ENCODE data around the gene UBE2U. TPM values are rescaled to one million over a fixed set of nuclear protein-coding genes. Genes with fewer than 3 reads are reported as not detected.

Gene UBE2U
- total and polyA plus RNA-seq, 2 of the 4 experiments (the other 2 are of a cell fraction), result not detected

DNA sequence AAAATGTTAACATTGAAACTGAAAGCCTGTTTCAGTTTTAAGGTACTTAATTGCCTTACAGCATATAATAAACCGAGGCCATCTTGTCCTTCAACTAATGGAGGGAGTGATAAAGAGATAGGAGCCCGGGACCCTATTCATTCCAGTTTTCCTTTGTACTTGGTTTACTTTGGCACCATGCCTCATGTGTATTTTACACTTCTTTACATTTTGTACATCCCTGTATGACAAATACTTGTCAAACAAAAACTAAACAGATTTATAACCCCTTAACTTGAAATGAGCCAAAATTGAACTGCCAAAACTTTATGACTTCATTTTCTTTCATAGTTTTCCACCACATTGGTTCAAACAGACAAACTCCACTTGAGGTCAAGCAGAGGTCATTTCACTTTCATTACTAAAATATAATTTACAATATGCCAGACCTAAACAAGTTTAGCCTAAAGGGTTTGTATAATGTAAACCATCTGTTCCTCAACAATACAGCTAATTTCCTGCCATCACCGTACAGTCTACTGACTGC, 30.9 kb upstream of the UBE2U start:
- no peak overlapping the region for H4K5ac ChIP-seq (ENCODE audit: low read depth, low read length)
- H2BK15ac ChIP-seq (ENCODE audit: low read depth, low read length), result peak overlapping the region; percentile 25; the same call in 1 of the 3 replicates
- POLR2A ChIA-PET (ENCODE audit: unreplicated experiment), result no interaction called here
- intact Hi-C loops (cut with micrococcal nuclease) (no loop called here), dilution Hi-C loops (cut with HindIII; ENCODE audit: low sequenced_read_pairs, unreplicated experiment) (no loop called here), in situ Hi-C loops (cut with MboI; ENCODE audit: low sequenced_read_pairs) (no loop called here)
- H3K9ac ChIP-seq (ENCODE audit: low read depth, low read length), result no peak overlapping the region
- H4K91ac ChIP-seq (ENCODE audit: insufficient read depth, low read depth, low read length), result no peak overlapping the region
- H3K9me3 ChIP-seq (ENCODE audit: control insufficient read depth, insufficient read depth, low read length), result no peaks in the 10 kb centered on the region
- peak overlapping the region; percentile 19; the same call in 1 of the 2 replicates for H3K4ac ChIP-seq (ENCODE audit: low read depth, low read length)
- peaks cover 16% of the 10 kb centered on the region for H3K4me1 ChIP-seq (ENCODE audit: control insufficient read depth, insufficient read depth, low read length)
- H3K79me1 ChIP-seq (ENCODE audit: low read depth in 1 of 2, low read length in 2 of 2), result no peaks in the 10 kb centered on the region
- BruUV-seq (replicated peaks), result no TSS peak
- H3K56ac ChIP-seq (ENCODE audit: extremely low read depth, insufficient read depth, low read length), result peak overlapping the region; percentile 8; the same call in 1 of the 2 replicates
- no peaks in the 10 kb centered on the region for H3K27me3 ChIP-seq (ENCODE audit: control insufficient read depth, insufficient read depth, low read length)
- H3K4me2 ChIP-seq (ENCODE audit: low read depth, low read length), result peak overlapping the region; percentile 84; the same call in 1 of the 2 replicates
- H3K4me3 ChIP-seq (ENCODE audit: insufficient read depth, low read depth, low read length), result no peak overlapping the region
- no peaks in the 10 kb centered on the region for H4K20me1 ChIP-seq (ENCODE audit: insufficient read depth, low read length)
- H2AK5ac ChIP-seq (ENCODE audit: low read depth, low read length), result no peak overlapping the region
- peak overlapping the region; percentile 21; the same call in 1 of the 2 replicates for H2BK20ac ChIP-seq (ENCODE audit: low read depth, low read length)
- ATAC-seq (ENCODE audit: low read depth) (peak; percentile 76), DNase-seq (peak; percentile 69)
- H3K18ac ChIP-seq (ENCODE audit: low read depth, low read length), result peak overlapping the region; percentile 73; the same call in 1 of the 2 replicates
- peak overlapping the region; percentile 17; the same call in 1 of the 2 replicates for H3K27ac ChIP-seq (ENCODE audit: insufficient read depth, low read length)
- TF ChIP-seq CHD1 (IDR thresholded peaks at IDR 0.05; ENCODE audit: low read depth, low read length) (no peak), MAFK (IDR thresholded peaks at IDR 0.05; ENCODE audit: low read depth, low read length) (no peak), SMC3 (IDR thresholded peaks at IDR 0.05; ENCODE audit: low read depth, low read length) (no peak), NFE2L2 (IDR thresholded peaks at IDR 0.05; ENCODE audit: low read depth, low read length) (no peak), CTCF (conservative IDR thresholded peaks at IDR 0.05; ENCODE audit: low read depth, low read length) (no peak), BHLHE40 (IDR thresholded peaks at IDR 0.05; ENCODE audit: low read depth, low read length) (no peak), POLR2A (IDR thresholded peaks at IDR 0.05; ENCODE audit: low read depth, low read length) (no peak), RCOR1 (IDR thresholded peaks at IDR 0.05; ENCODE audit: insufficient replicate concordance, low read length) (no peak), RAD21 (IDR thresholded peaks at IDR 0.05; ENCODE audit: low read length) (no peak), CEBPB (IDR thresholded peaks at IDR 0.05; ENCODE audit: low read depth, low read length) (no peak), MXI1 (IDR thresholded peaks at IDR 0.05; ENCODE audit: borderline replicate concordance, low read depth, low read length) (no peak), RFX5 (IDR thresholded peaks at IDR 0.05; ENCODE audit: low read depth, low read length) (no peak), FOS (IDR thresholded peaks at IDR 0.05; ENCODE audit: low read depth, low read length) (no peak), MAZ (IDR thresholded peaks at IDR 0.05; ENCODE audit: borderline replicate concordance, low read depth, low read length) (no peak)
- TF ChIP-seq, protein P1, sequence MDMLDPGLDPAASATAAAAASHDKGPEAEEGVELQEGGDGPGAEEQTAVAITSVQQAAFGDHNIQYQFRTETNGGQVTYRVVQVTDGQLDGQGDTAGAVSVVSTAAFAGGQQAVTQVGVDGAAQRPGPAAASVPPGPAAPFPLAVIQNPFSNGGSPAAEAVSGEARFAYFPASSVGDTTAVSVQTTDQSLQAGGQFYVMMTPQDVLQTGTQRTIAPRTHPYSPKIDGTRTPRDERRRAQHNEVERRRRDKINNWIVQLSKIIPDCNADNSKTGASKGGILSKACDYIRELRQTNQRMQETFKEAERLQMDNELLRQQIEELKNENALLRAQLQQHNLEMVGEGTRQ (IDR thresholded peaks at IDR 0.05; ENCODE audit: low read depth, low read length), result no peak
- TF ChIP-seq, protein P2, sequence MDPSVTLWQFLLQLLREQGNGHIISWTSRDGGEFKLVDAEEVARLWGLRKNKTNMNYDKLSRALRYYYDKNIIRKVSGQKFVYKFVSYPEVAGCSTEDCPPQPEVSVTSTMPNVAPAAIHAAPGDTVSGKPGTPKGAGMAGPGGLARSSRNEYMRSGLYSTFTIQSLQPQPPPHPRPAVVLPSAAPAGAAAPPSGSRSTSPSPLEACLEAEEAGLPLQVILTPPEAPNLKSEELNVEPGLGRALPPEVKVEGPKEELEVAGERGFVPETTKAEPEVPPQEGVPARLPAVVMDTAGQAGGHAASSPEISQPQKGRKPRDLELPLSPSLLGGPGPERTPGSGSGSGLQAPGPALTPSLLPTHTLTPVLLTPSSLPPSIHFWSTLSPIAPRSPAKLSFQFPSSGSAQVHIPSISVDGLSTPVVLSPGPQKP (IDR thresholded peaks at IDR 0.05; ENCODE audit: borderline replicate concordance, low read depth, low read length), result no peak
- peak overlapping the region; percentile 41 to 66; a peak in 3 of 4 replicates for H4K8ac ChIP-seq (ENCODE audit: low read depth in 2 of 2, low read length in 2 of 2)
- peak overlapping the region; percentile 44; the same call in 1 of the 2 replicates for H2BK120ac ChIP-seq (ENCODE audit: low read depth, low read length)
- H2BK5ac ChIP-seq (ENCODE audit: low read depth, low read length, poor library complexity, severe bottlenecking), result peak overlapping the region; percentile 78
- H3K36me3 ChIP-seq (ENCODE audit: control insufficient read depth, insufficient read depth, low read length), result peaks cover 3% of the 10 kb centered on the region; the same call in 1 of the 2 replicates
- H3K23ac ChIP-seq (ENCODE audit: low read depth, low read length), result peak overlapping the region; percentile 11; the same call in 1 of the 2 replicates
- no peak overlapping the region for H2AK9ac ChIP-seq (replicated peaks; ENCODE audit: low read depth, low read length, poor library complexity)
- WGBS, 2 experiments (ENCODE audit: extremely low coverage in 2 of 2, insufficient read length in 1 of 2), result no CpG with 5 or more reads among the region's 3 CpGs
- H2AFZ ChIP-seq (replicated peaks; ENCODE audit: low read length, poor library complexity), result no peak overlapping the region
- CTCF ChIA-PET, result no interaction called here
- H3K14ac ChIP-seq (replicated peaks; ENCODE audit: low read depth, low read length), result no peak overlapping the region; the same call in 1 of the 2 replicates
- H3K9me1 ChIP-seq (ENCODE audit: insufficient read depth, low read length), result peaks cover 7% of the 10 kb centered on the region
